Measurements from ENCODE around the gene DENND1C. TPM values are rescaled to one million over a fixed set of nuclear protein-coding genes. Genes with fewer than 3 reads are reported as not detected.
A peak's percentile ranks its signal among the peaks of the same experiment; 100 is the strongest.

The DENND1C gene
- total RNA-seq, 2 experiments from 2014 or later: 40.9 to 68.3 TPM

DNA sequence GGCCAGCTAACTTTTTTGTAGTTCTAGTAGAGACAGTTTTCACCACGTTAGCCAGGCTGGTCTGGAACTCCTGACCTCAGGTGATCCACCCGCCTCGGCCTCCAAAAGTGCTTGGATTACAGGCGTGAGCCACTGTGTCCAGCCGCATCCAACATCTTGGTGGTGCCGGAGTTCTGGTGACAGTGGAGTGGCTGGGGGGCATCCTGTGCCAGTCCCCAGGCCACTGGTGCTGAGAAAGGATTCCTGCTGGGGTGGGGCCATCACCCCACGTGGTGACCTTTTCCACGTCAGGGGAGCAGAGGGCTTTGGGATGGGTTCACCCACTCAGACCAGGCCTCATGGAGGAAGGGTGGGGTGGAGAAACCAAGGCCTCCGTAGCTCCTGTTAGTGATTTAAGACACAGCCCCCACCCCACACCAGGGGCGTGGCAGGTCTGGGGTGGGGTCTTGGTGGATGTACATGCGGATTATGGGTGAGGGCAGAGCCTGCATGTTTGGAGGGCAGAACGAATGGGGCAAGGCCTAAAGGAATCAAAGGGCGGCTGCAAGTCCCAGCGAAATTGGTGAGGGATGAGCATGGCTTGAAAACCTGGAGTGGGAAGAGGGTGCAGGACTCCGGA, 33.4 kb upstream of the DENND1C start:
- BruUV-seq (replicated peaks): no TSS peak
- H3K4me3 ChIP-seq (ENCODE audit: low read depth, low read length, poor library complexity, severe bottlenecking): no peak overlapping the region
- intact Hi-C loops (cut with micrococcal nuclease; ENCODE audit: unreplicated experiment): no loop called here
- H3K79me2 ChIP-seq (ENCODE audit: insufficient read depth, low read depth, low read length): no peaks in the 10 kb centered on the region
- no peaks in the 10 kb centered on the region for H3K9me3 ChIP-seq (ENCODE audit: low read length)
- H3K4me1 ChIP-seq (ENCODE audit: insufficient read depth, low read length, poor library complexity, severe bottlenecking): peaks cover 39% of the 10 kb centered on the region
- H4K20me1 ChIP-seq (ENCODE audit: insufficient read depth, low read length): no peaks in the 10 kb centered on the region
- no peaks in the 10 kb centered on the region for H3K36me3 ChIP-seq (ENCODE audit: insufficient read depth, low read length)
- TF ChIP-seq EZH2phosphoT487 (IDR thresholded peaks at IDR 0.05; ENCODE audit: borderline replicate concordance, low read depth, low read length): no peak
- TF ChIP-seq, protein P1, sequence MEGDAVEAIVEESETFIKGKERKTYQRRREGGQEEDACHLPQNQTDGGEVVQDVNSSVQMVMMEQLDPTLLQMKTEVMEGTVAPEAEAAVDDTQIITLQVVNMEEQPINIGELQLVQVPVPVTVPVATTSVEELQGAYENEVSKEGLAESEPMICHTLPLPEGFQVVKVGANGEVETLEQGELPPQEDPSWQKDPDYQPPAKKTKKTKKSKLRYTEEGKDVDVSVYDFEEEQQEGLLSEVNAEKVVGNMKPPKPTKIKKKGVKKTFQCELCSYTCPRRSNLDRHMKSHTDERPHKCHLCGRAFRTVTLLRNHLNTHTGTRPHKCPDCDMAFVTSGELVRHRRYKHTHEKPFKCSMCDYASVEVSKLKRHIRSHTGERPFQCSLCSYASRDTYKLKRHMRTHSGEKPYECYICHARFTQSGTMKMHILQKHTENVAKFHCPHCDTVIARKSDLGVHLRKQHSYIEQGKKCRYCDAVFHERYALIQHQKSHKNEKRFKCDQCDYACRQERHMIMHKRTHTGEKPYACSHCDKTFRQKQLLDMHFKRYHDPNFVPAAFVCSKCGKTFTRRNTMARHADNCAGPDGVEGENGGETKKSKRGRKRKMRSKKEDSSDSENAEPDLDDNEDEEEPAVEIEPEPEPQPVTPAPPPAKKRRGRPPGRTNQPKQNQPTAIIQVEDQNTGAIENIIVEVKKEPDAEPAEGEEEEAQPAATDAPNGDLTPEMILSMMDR (conservative IDR thresholded peaks at IDR 0.05; ENCODE audit: low read length): no peak
- no peaks in the 10 kb centered on the region for H3K9me2 ChIP-seq (ENCODE audit: insufficient read depth, low read length)
- no peak overlapping the region for H2AFZ ChIP-seq (ENCODE audit: low read length)
- CTCF ChIA-PET (ENCODE audit: unreplicated experiment): no interaction called here
- no peak overlapping the region for H3K27ac ChIP-seq (ENCODE audit: low read depth, low read length, poor library complexity, severe bottlenecking)
- no peak overlapping the region for H3K4me2 ChIP-seq (ENCODE audit: low read length)
- POLR2A ChIA-PET: no interaction called here
- DNase-seq (ENCODE audit: low spot score): no peak

- ChIA-PET POLR2A (no interaction called here), CTCF (ENCODE audit: unreplicated experiment) (no interaction called here)
- intact Hi-C loops (cut with micrococcal nuclease; ENCODE audit: unreplicated experiment): no loop called here
- Histone ChIP-seq H3K4me1 (ENCODE audit: insufficient read depth, low read length, poor library complexity, severe bottlenecking) (peaks cover 29% of the 10 kb centered on the region), H3K36me3 (ENCODE audit: insufficient read depth, low read length) (no peaks in the 10 kb centered on the region), H3K27ac (ENCODE audit: low read depth, low read length, poor library complexity, severe bottlenecking) (no peak overlapping the region), H2AFZ (ENCODE audit: low read length) (no peak overlapping the region), H3K9me3 (ENCODE audit: low read length) (no peaks in the 10 kb centered on the region), H3K79me2 (ENCODE audit: insufficient read depth, low read depth, low read length) (no peaks in the 10 kb centered on the region), H4K20me1 (ENCODE audit: insufficient read depth, low read length) (no peaks in the 10 kb centered on the region), H3K4me2 (ENCODE audit: low read length) (no peak overlapping the region), H3K9me2 (ENCODE audit: insufficient read depth, low read length) (no peaks in the 10 kb centered on the region), H3K4me3 (ENCODE audit: low read depth, low read length, poor library complexity, severe bottlenecking) (no peak overlapping the region)
- TF ChIP-seq EZH2phosphoT487 (IDR thresholded peaks at IDR 0.05; ENCODE audit: borderline replicate concordance, low read depth, low read length): no peak
- TF ChIP-seq, protein P1 (conservative IDR thresholded peaks at IDR 0.05; ENCODE audit: low read length): no peak
- no peak for DNase-seq (ENCODE audit: low spot score)
- BruUV-seq (replicated peaks): no TSS peak
Measured at GRCh38 chr19:6514089-6514488, 32.5 kb upstream of the DENND1C start.

DNA sequence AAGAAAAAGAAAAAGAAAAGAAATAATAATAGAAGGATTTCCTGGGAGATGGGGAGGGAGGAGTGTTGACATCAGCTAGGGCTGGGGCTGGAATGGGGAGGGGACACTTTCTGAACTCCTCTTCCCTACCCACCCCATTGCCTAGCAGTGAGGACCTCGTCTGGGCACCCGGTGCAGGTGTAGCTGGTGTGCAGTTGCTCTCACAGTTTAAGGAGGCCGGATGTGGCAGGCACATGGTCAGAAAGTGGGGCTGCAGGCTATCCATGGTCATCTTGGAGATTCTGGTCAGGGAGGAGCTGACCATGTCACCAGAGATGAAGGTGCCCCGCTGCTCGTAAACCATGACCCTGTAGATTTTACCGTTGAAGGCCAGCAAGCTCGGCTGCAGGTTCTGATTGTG, 29.0 kb upstream of the DENND1C start:
- no peak for TF ChIP-seq EZH2phosphoT487 (IDR thresholded peaks at IDR 0.05; ENCODE audit: borderline replicate concordance, low read depth, low read length)
- TF ChIP-seq, protein P1 (conservative IDR thresholded peaks at IDR 0.05; ENCODE audit: low read length): 0 out of 2 replicates have a peak, but pooled peaks have one; percentile 19
- H3K9me2 ChIP-seq (ENCODE audit: insufficient read depth, low read length): no peaks in the 10 kb centered on the region
- no peak overlapping the region for H3K4me3 ChIP-seq (ENCODE audit: low read depth, low read length, poor library complexity, severe bottlenecking)
- H4K20me1 ChIP-seq (ENCODE audit: insufficient read depth, low read length): no peaks in the 10 kb centered on the region
- no peaks in the 10 kb centered on the region for H3K79me2 ChIP-seq (ENCODE audit: insufficient read depth, low read depth, low read length)
- POLR2A ChIA-PET: interaction anchor here (0.6 kb wide), 1 partner anchor 82 kb away, joined by 4 read pairs; no protein-coding TSS in a partner anchor
- H3K27ac ChIP-seq (ENCODE audit: low read depth, low read length, poor library complexity, severe bottlenecking): no peak overlapping the region
- DNase-seq (ENCODE audit: low spot score): no peak
- CTCF ChIA-PET (ENCODE audit: unreplicated experiment): no interaction called here
- H3K9me3 ChIP-seq (ENCODE audit: low read length): no peaks in the 10 kb centered on the region
- no peak overlapping the region for H3K4me2 ChIP-seq (ENCODE audit: low read length)
- H2AFZ ChIP-seq (ENCODE audit: low read length): no peak overlapping the region
- intact Hi-C loops (cut with micrococcal nuclease; ENCODE audit: unreplicated experiment): no loop called here
- BruUV-seq (replicated peaks): no TSS peak
- H3K36me3 ChIP-seq (ENCODE audit: insufficient read depth, low read length): no peaks in the 10 kb centered on the region
- H3K4me1 ChIP-seq (ENCODE audit: insufficient read depth, low read length, poor library complexity, severe bottlenecking): peaks cover 3% of the 10 kb centered on the region

All from OCI-LY7 (cell line).